ENCODE data around the gene MGAT4A. TPM values are rescaled to one million over a fixed set of nuclear protein-coding genes. Genes with fewer than 3 reads are reported as not detected.

MGAT4A gene
- total RNA-seq, 1 donor from 2014 or later: 35.8 TPM

DNA sequence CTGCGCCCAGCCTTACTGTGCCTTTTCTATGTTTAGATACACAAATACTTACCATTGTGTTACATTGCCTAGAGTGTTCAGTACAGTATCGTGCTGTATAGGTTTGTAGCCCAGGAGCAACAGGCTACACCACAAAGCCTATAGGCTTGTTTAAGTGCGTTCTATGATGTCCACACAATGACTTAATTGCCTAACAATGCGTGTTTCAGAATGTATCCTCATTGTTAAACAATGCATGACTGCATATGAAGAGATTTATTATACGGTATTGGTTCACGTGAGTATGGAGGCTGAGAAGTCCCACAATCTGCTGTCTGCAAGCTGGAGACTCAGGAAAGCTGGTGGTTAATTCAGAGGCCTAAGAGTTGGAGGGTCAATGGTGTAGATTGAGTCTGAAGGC is 46.1 kb upstream of the MGAT4A start:
- H3K9me3 Mint-ChIP-seq (ENCODE audit: unreplicated experiment): peaks cover 9% of the 10 kb centered on the region
- H3K4me1 Mint-ChIP-seq (ENCODE audit: low read depth, unreplicated experiment): peaks cover 16% of the 10 kb centered on the region
- H3K4me3 Mint-ChIP-seq (ENCODE audit: unreplicated experiment): no peak overlapping the region
- peaks cover 1% of the 10 kb centered on the region for H3K27me3 Mint-ChIP-seq (ENCODE audit: unreplicated experiment)
- TF ChIP-seq, protein P1, sequence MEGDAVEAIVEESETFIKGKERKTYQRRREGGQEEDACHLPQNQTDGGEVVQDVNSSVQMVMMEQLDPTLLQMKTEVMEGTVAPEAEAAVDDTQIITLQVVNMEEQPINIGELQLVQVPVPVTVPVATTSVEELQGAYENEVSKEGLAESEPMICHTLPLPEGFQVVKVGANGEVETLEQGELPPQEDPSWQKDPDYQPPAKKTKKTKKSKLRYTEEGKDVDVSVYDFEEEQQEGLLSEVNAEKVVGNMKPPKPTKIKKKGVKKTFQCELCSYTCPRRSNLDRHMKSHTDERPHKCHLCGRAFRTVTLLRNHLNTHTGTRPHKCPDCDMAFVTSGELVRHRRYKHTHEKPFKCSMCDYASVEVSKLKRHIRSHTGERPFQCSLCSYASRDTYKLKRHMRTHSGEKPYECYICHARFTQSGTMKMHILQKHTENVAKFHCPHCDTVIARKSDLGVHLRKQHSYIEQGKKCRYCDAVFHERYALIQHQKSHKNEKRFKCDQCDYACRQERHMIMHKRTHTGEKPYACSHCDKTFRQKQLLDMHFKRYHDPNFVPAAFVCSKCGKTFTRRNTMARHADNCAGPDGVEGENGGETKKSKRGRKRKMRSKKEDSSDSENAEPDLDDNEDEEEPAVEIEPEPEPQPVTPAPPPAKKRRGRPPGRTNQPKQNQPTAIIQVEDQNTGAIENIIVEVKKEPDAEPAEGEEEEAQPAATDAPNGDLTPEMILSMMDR (IDR thresholded peaks at IDR 0.05; ENCODE audit: partially characterized antibody, unreplicated experiment): no peak
- DNase-seq: no peak
- no peak overlapping the region for H3K27ac Mint-ChIP-seq (ENCODE audit: unreplicated experiment)
- H3K36me3 Mint-ChIP-seq (ENCODE audit: unreplicated experiment): peaks cover 6% of the 10 kb centered on the region

DNA sequence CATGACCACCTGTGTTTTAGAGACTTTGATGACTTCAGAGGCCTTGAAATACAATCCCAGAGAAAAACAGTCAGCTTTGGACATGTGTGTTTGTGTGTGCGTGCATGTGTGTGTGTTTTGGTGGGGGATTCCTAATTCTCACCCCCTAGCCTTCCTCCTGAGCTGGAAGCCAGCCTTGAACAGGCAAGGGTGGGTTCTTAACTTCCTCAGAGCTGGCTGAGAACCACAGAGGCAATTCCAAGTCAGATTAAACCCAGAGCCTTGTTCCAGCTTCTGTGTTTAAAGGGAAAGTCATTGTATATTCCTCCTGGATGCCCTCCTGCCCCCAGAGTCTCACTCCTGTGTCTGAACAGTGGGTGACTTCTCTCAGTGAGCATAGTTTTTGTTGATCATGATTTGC is 45.2 kb upstream of the MGAT4A start:
- TF ChIP-seq, protein P1 (IDR thresholded peaks at IDR 0.05; ENCODE audit: partially characterized antibody, unreplicated experiment): no peak
- peak overlapping the region; percentile 8 for H3K27ac Mint-ChIP-seq (ENCODE audit: unreplicated experiment)
- H3K27me3 Mint-ChIP-seq (ENCODE audit: unreplicated experiment): peaks cover 2% of the 10 kb centered on the region
- H3K4me1 Mint-ChIP-seq (ENCODE audit: low read depth, unreplicated experiment): peaks cover 21% of the 10 kb centered on the region
- H3K4me3 Mint-ChIP-seq (ENCODE audit: unreplicated experiment): no peak overlapping the region
- peaks cover 7% of the 10 kb centered on the region for H3K9me3 Mint-ChIP-seq (ENCODE audit: unreplicated experiment)
- no peak for DNase-seq
- peaks cover 6% of the 10 kb centered on the region for H3K36me3 Mint-ChIP-seq (ENCODE audit: unreplicated experiment)

GRCh38 chr2:98775146-98775986 is 44.4 kb upstream of the MGAT4A start:
- peaks cover 6% of the 10 kb centered on the region for H3K36me3 Mint-ChIP-seq (ENCODE audit: unreplicated experiment)
- no peak overlapping the region for H3K4me3 Mint-ChIP-seq (ENCODE audit: unreplicated experiment)
- no peak for DNase-seq
- TF ChIP-seq, protein P1 (IDR thresholded peaks at IDR 0.05; ENCODE audit: partially characterized antibody, unreplicated experiment): no peak
- H3K27me3 Mint-ChIP-seq (ENCODE audit: unreplicated experiment): peaks cover 4% of the 10 kb centered on the region
- peaks cover 10% of the 10 kb centered on the region for H3K9me3 Mint-ChIP-seq (ENCODE audit: unreplicated experiment)
- no peak overlapping the region for H3K27ac Mint-ChIP-seq (ENCODE audit: unreplicated experiment)
- H3K4me1 Mint-ChIP-seq (ENCODE audit: low read depth, unreplicated experiment): peaks cover 24% of the 10 kb centered on the region

DNA sequence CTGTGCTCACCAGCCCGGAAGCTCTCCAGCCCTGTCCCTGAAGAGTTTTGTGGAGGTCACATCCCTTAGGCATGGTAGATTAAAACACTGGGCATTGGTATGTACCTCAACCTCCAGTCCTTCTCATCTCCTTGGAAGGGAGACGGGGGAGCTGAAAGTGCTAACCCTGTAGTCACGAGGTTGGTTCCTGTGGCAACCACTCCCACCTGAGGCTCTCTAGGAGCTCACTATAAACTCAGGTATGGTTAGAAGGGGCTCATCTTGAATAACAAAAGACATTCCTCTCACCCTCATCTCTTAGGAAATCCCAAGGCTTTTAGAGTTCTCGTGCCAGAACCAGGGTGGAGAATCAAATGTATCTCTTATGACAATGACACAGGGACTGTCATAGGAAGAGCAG is 43.0 kb upstream of the MGAT4A start:
- no peak for DNase-seq
- peaks cover 8% of the 10 kb centered on the region for H3K9me3 Mint-ChIP-seq (ENCODE audit: unreplicated experiment)
- no peak overlapping the region for H3K4me3 Mint-ChIP-seq (ENCODE audit: unreplicated experiment)
- H3K4me1 Mint-ChIP-seq (ENCODE audit: low read depth, unreplicated experiment): peaks cover 32% of the 10 kb centered on the region
- TF ChIP-seq, protein P1 (IDR thresholded peaks at IDR 0.05; ENCODE audit: partially characterized antibody, unreplicated experiment): no peak
- peaks cover 6% of the 10 kb centered on the region for H3K36me3 Mint-ChIP-seq (ENCODE audit: unreplicated experiment)
- H3K27me3 Mint-ChIP-seq (ENCODE audit: unreplicated experiment): peaks cover 4% of the 10 kb centered on the region
- H3K27ac Mint-ChIP-seq (ENCODE audit: unreplicated experiment): no peak overlapping the region

GRCh38 chr2:98773169-98773568 is 42.2 kb upstream of the MGAT4A start:
- H3K9me3 Mint-ChIP-seq (ENCODE audit: unreplicated experiment): peaks cover 8% of the 10 kb centered on the region
- H3K27ac Mint-ChIP-seq (ENCODE audit: unreplicated experiment): peak overlapping the region; percentile 35
- no peak for DNase-seq
- H3K4me3 Mint-ChIP-seq (ENCODE audit: unreplicated experiment): no peak overlapping the region
- H3K4me1 Mint-ChIP-seq (ENCODE audit: low read depth, unreplicated experiment): peaks cover 34% of the 10 kb centered on the region
- H3K36me3 Mint-ChIP-seq (ENCODE audit: unreplicated experiment): peaks cover 6% of the 10 kb centered on the region
- peaks cover 4% of the 10 kb centered on the region for H3K27me3 Mint-ChIP-seq (ENCODE audit: unreplicated experiment)
- TF ChIP-seq, protein P1 (IDR thresholded peaks at IDR 0.05; ENCODE audit: partially characterized antibody, unreplicated experiment): no peak

Data from glutamatergic neuron (in vitro differentiated cells).